Liver (tissue), 9 donors: Measurements from ENCODE around the gene LIMS1. TPM values are rescaled to one million over a fixed set of nuclear protein-coding genes. Genes with fewer than 3 reads are reported as not detected.

Source experiments
- DNase-seq: peaks from one replicate; pipeline ENCODE4 v3.0.0-alpha.2; 2017; ENCODE audit warnings: low spot score
- H3K27ac ChIP-seq, 2 donors: one replicate each; pipeline ENCODE4 v1.7.0; 2013; ENCODE audit warnings: inconsistent platforms in 2 of 2, low read length in 2 of 2, control low read depth in 1 of 2, low read depth in 1 of 2, mild to moderate bottlenecking in 1 of 2
- H3K27me3 ChIP-seq, 4 donors: one replicate each; pipeline versions ENCODE4 v1.6.1 to v1.7.0; 2013; ENCODE audit warnings: low read length in 3 of 4, inconsistent platforms in 1 of 4, mild to moderate bottlenecking in 1 of 4, moderate library complexity in 1 of 4; ENCODE audit not compliant: control insufficient read depth in 4 of 4, insufficient read depth in 4 of 4
- H3K36me3 ChIP-seq, 4 donors: one replicate each; pipeline versions ENCODE4 v1.6.1 to v1.7.0; 2013; ENCODE audit warnings: low read length in 3 of 4, mild to moderate bottlenecking in 3 of 4, low read depth in 1 of 4, moderate library complexity in 1 of 4; ENCODE audit not compliant: control insufficient read depth in 4 of 4, insufficient read depth in 3 of 4
- H3K4me1 ChIP-seq, 4 donors: one replicate each; pipeline versions ENCODE4 v1.6.1 to v1.7.0; 2013; ENCODE audit warnings: low read length in 3 of 4, mild to moderate bottlenecking in 3 of 4, moderate library complexity in 1 of 4; ENCODE audit not compliant: control insufficient read depth in 4 of 4, insufficient read depth in 4 of 4
- H3K4me3 ChIP-seq, 3 donors: one replicate each; pipeline versions ENCODE4 v1.6.1 to v1.7.0; 2013; ENCODE audit warnings: low read length in 3 of 3, control low read depth in 1 of 3, low read depth in 1 of 3, mild to moderate bottlenecking in 1 of 3
- H3K9ac ChIP-seq, 2 donors: one replicate each; pipeline ENCODE4 v1.7.0; 2013; ENCODE audit warnings: low read length in 2 of 2, mild to moderate bottlenecking in 2 of 2, moderate library complexity in 2 of 2, control low read depth in 1 of 2, low read depth in 1 of 2
- H3K9me3 ChIP-seq, 4 donors: one replicate each; pipeline versions ENCODE4 v1.6.1 to v1.7.0; 2013; ENCODE audit warnings: low read length in 3 of 4; ENCODE audit not compliant: control insufficient read depth in 4 of 4
- FOXA1 ChIP-seq: IDR thresholded peaks from 2 replicates; pipeline ENCODE4 v1.6.1; 2016; ENCODE audit warnings: antibody characterized with exemption
- GABPA ChIP-seq, 2 donors: IDR thresholded peaks in 1 of 2; conservative IDR thresholded peaks in 1 of 2; 2 replicates each; pipeline ENCODE4 v1.6.1; 2016; ENCODE audit warnings: antibody characterized with exemption in 2 of 2, mild to moderate bottlenecking in 1 of 2, moderate library complexity in 1 of 2
- JUND ChIP-seq, 2 donors: IDR thresholded peaks; 2 replicates each; pipeline ENCODE4 v1.6.1; 2016; ENCODE audit warnings: antibody characterized with exemption in 2 of 2
- SP1 ChIP-seq: IDR thresholded peaks from 2 replicates; pipeline ENCODE4 v1.6.1; 2018; ENCODE audit warnings: antibody characterized with exemption, mild to moderate bottlenecking
- TAF1 ChIP-seq: conservative IDR thresholded peaks from 2 replicates; pipeline ENCODE4 v1.6.1; 2016; ENCODE audit warnings: antibody characterized with exemption, mild to moderate bottlenecking
- YY1 ChIP-seq: IDR thresholded peaks from 2 replicates; pipeline ENCODE4 v1.6.1; 2016; ENCODE audit warnings: antibody characterized with exemption, mild to moderate bottlenecking
- WGBS: extraction: QIAGEN DNeasy Blood & Tissue Kit; methylation state at CpG from one replicate; pipeline ENCODE4 v1.1.7; 2013; 5-methylcytosine and 5-hydroxymethylcytosine counted together
- polyA plus RNA-seq, 2 donors: library from polyadenylated mRNA; stranded (reverse) in 1 of 2; unstranded in 1 of 2; fragments of 200-250 nt in 1 of 2; fragments of >200 nt in 1 of 2; fragmentation: Nextera tagmentation in 1 of 2; extraction: Ambion mirVana in 1 of 2; gene quantifications; one replicate each; pipeline versions ENCODE4 v1.2.1 to v1.2.3, GENCODE V29; 2013 to 2015
- total RNA-seq, 2 donors: library from RNA; depleted of rRNA; stranded (reverse); fragments of >200 nt; gene quantifications; one replicate each; pipeline ENCODE4 v1.2.3, GENCODE V29; 2014
- TF ChIP-seq, protein P1 (sequence below): IDR thresholded peaks from 2 replicates; pipeline ENCODE4 v1.6.1; 2016; ENCODE audit warnings: antibody characterized with exemption
- TF ChIP-seq, protein P2 (sequence below): IDR thresholded peaks from 2 replicates; pipeline ENCODE4 v1.6.1; 2016; ENCODE audit warnings: antibody characterized with exemption, mild to moderate bottlenecking
- TF ChIP-seq, protein P3 (sequence below): IDR thresholded peaks from 2 replicates; pipeline ENCODE4 v1.6.1; 2016; ENCODE audit warnings: antibody characterized with exemption
- TF ChIP-seq, protein P4 (sequence below): fragments of 150-350 bp; IDR thresholded peaks from 2 replicates; pipeline ENCODE4 v1.5.1; 2017; ENCODE audit warnings: improper control_type of control experiment, low read depth, low read length; ENCODE audit not compliant: missing input control
- donor health status: healthy.
- donor health status: healthy.
- donor health status: healthy.
- donor health status: healthy.
- donor health status: healthy.

Gene LIMS1
- total and polyA plus RNA-seq, 4 donors: 10.2 to 37.1 (median 22.1) TPM

DNA sequence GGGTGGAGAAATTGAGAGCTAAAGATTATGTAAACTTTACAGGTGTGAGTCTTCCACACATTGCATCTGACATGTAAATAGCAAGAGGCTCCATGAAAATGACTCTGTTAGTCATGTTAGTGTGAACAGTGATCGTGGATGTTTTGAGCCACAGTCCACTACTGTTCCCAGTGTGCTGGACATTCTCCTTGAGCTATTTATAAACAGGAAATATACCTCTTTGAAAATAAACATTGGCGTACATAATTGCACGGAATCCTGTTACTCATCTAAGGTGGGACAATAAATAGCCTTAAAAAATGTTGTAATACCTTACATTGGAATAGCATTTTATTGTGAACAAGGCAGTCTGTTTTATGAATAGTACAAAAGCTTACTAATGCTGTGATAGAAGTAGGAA is 37.0 kb downstream of the LIMS1 start:
- H3K4me3 ChIP-seq: no peak overlapping the region
- peaks cover 0 to 9% (median 6%) of the 10 kb centered on the region in 4 donors for H3K4me1 ChIP-seq
- 88% methylated on average over 3 of the region's 3 CpGs for WGBS
- TF ChIP-seq, protein P1, sequence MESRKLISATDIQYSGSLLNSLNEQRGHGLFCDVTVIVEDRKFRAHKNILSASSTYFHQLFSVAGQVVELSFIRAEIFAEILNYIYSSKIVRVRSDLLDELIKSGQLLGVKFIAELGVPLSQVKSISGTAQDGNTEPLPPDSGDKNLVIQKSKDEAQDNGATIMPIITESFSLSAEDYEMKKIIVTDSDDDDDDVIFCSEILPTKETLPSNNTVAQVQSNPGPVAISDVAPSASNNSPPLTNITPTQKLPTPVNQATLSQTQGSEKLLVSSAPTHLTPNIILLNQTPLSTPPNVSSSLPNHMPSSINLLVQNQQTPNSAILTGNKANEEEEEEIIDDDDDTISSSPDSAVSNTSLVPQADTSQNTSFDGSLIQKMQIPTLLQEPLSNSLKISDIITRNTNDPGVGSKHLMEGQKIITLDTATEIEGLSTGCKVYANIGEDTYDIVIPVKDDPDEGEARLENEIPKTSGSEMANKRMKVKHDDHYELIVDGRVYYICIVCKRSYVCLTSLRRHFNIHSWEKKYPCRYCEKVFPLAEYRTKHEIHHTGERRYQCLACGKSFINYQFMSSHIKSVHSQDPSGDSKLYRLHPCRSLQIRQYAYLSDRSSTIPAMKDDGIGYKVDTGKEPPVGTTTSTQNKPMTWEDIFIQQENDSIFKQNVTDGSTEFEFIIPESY: no peak
- TF ChIP-seq SP1: no peak
- no peak for TF ChIP-seq FOXA1
- no peak for TF ChIP-seq GABPA (IDR thresholded peaks at IDR 0.05 in 1 of 2, conservative IDR thresholded peaks at IDR 0.05 in 1 of 2)
- no peak overlapping the region for H3K9ac ChIP-seq
- DNase-seq: no peak
- H3K27me3 ChIP-seq: no peaks in the 10 kb centered on the region
- no peaks in the 10 kb centered on the region for H3K9me3 ChIP-seq
- no peaks in the 10 kb centered on the region for H3K36me3 ChIP-seq
- no peak overlapping the region for H3K27ac ChIP-seq

DNA sequence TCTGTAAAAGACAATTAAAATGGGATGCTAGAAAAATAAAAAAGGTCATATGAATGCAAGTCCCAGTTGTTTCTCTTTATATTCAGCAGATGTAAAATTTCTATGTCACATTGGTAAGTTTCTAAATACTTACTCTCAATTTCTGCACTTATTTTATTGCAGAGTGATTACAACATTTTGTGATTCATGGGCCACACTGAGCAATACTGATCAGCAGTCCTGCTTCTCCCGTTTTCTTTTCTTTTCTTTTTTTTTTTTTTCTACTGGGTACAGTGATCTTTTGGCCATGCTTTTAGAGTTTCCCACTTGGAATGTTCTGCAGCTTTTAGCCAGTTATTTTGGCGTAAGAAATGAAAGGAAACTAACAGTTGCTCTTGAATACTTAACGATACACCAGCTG is 38.8 kb downstream of the LIMS1 start:
- no peak for DNase-seq
- H3K9ac ChIP-seq: no peak overlapping the region
- WGBS: 69% methylated on average over 3 of the region's 3 CpGs
- H3K27ac ChIP-seq: no peak overlapping the region
- no peaks in the 10 kb centered on the region for H3K9me3 ChIP-seq
- H3K27me3 ChIP-seq: no peaks in the 10 kb centered on the region
- no peak overlapping the region for H3K4me3 ChIP-seq
- peaks cover 0 to 9% (median 6%) of the 10 kb centered on the region in 4 donors for H3K4me1 ChIP-seq
- TF ChIP-seq TAF1 (no peak), YY1 (no peak), GABPA (IDR thresholded peaks at IDR 0.05 in 1 of 2, conservative IDR thresholded peaks at IDR 0.05 in 1 of 2) (no peak), JUND (IDR thresholded peaks at IDR 0.05) (no peak), FOXA1 (no peak)
- TF ChIP-seq, protein P2, sequence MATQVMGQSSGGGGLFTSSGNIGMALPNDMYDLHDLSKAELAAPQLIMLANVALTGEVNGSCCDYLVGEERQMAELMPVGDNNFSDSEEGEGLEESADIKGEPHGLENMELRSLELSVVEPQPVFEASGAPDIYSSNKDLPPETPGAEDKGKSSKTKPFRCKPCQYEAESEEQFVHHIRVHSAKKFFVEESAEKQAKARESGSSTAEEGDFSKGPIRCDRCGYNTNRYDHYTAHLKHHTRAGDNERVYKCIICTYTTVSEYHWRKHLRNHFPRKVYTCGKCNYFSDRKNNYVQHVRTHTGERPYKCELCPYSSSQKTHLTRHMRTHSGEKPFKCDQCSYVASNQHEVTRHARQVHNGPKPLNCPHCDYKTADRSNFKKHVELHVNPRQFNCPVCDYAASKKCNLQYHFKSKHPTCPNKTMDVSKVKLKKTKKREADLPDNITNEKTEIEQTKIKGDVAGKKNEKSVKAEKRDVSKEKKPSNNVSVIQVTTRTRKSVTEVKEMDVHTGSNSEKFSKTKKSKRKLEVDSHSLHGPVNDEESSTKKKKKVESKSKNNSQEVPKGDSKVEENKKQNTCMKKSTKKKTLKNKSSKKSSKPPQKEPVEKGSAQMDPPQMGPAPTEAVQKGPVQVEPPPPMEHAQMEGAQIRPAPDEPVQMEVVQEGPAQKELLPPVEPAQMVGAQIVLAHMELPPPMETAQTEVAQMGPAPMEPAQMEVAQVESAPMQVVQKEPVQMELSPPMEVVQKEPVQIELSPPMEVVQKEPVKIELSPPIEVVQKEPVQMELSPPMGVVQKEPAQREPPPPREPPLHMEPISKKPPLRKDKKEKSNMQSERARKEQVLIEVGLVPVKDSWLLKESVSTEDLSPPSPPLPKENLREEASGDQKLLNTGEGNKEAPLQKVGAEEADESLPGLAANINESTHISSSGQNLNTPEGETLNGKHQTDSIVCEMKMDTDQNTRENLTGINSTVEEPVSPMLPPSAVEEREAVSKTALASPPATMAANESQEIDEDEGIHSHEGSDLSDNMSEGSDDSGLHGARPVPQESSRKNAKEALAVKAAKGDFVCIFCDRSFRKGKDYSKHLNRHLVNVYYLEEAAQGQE: no peak
- TF ChIP-seq, protein P3, sequence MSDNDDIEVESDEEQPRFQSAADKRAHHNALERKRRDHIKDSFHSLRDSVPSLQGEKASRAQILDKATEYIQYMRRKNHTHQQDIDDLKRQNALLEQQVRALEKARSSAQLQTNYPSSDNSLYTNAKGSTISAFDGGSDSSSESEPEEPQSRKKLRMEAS: no peak
- TF ChIP-seq, protein P4, sequence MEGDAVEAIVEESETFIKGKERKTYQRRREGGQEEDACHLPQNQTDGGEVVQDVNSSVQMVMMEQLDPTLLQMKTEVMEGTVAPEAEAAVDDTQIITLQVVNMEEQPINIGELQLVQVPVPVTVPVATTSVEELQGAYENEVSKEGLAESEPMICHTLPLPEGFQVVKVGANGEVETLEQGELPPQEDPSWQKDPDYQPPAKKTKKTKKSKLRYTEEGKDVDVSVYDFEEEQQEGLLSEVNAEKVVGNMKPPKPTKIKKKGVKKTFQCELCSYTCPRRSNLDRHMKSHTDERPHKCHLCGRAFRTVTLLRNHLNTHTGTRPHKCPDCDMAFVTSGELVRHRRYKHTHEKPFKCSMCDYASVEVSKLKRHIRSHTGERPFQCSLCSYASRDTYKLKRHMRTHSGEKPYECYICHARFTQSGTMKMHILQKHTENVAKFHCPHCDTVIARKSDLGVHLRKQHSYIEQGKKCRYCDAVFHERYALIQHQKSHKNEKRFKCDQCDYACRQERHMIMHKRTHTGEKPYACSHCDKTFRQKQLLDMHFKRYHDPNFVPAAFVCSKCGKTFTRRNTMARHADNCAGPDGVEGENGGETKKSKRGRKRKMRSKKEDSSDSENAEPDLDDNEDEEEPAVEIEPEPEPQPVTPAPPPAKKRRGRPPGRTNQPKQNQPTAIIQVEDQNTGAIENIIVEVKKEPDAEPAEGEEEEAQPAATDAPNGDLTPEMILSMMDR: no peak
- no peaks in the 10 kb centered on the region for H3K36me3 ChIP-seq
